ENCODE data around the gene NDP. TPM values are rescaled to one million over a fixed set of nuclear protein-coding genes. Genes with fewer than 3 reads are reported as not detected.

The NDP gene
- total RNA-seq, 1 donor = 0.36 TPM

DNA sequence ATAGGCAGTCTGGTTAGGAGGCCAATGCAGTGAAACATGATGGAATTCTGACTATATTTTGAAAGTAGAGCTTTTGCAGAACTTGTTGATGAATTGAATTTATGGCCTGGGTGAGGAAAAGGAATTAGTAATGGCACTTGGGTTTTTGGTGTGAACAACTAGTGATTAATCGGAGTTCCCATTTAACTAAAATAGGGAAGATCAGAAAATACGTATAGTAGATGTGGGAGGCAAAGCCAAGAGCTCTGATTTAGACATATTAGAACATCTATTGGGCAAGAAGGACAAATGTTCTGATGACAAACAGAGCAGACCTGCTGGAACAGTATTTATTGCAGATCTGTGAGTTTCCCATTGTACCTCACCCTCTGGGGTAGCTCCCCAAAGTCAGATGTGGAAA is 12.3 kb upstream of the NDP start:
- no peak overlapping the region for H3K4me3 ChIP-seq (ENCODE audit: insufficient read depth, low read length)
- no peak overlapping the region for H3K27ac ChIP-seq (ENCODE audit: low read depth, low read length)
- H4K20me1 ChIP-seq (ENCODE audit: insufficient read depth, low read length) = no peaks in the 10 kb centered on the region
- no peaks in the 10 kb centered on the region for H3K79me2 ChIP-seq (ENCODE audit: insufficient read depth, low read length)
- no peak overlapping the region for H2AFZ ChIP-seq (ENCODE audit: low read length)
- H3K27me3 ChIP-seq (ENCODE audit: insufficient read depth, low read length) = peaks cover 7% of the 10 kb centered on the region
- H3K4me1 ChIP-seq (ENCODE audit: insufficient read depth, low read length) = no peaks in the 10 kb centered on the region
- H3K36me3 ChIP-seq (ENCODE audit: insufficient read depth, low read length) = no peaks in the 10 kb centered on the region
- H3K4me2 ChIP-seq (ENCODE audit: insufficient read depth, low read length) = no peak overlapping the region
- no peaks in the 10 kb centered on the region for H3K9me3 ChIP-seq (ENCODE audit: low read depth, low read length)
- TF ChIP-seq, protein P1, sequence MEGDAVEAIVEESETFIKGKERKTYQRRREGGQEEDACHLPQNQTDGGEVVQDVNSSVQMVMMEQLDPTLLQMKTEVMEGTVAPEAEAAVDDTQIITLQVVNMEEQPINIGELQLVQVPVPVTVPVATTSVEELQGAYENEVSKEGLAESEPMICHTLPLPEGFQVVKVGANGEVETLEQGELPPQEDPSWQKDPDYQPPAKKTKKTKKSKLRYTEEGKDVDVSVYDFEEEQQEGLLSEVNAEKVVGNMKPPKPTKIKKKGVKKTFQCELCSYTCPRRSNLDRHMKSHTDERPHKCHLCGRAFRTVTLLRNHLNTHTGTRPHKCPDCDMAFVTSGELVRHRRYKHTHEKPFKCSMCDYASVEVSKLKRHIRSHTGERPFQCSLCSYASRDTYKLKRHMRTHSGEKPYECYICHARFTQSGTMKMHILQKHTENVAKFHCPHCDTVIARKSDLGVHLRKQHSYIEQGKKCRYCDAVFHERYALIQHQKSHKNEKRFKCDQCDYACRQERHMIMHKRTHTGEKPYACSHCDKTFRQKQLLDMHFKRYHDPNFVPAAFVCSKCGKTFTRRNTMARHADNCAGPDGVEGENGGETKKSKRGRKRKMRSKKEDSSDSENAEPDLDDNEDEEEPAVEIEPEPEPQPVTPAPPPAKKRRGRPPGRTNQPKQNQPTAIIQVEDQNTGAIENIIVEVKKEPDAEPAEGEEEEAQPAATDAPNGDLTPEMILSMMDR (IDR thresholded peaks at IDR 0.05; ENCODE audit: extremely low read depth, low read depth, low read length) = no peak
- DNase-seq (ENCODE audit: insufficient read length, low spot score, missing footprints) = no peak

DNA sequence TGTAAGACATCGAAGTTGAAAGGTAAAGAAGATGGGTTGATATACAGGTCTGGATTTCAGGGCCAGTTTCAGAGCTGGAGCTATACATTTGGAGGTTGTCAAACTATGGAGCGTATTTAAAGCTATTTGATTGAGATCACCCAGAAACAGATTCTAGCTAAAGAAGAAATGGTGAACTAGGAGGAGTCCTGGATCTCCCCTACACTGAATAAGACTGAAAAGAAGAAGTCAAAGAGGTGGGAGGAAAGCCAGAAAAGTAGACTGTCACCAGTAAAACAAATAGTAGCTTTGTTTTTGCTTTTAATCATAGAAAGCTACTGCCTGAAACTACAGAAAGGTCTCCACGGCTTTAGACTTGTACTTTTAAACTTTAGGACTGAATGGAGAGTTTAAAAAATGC is 5.0 kb upstream of the NDP start:
- Histone ChIP-seq H3K4me2 (ENCODE audit: insufficient read depth, low read length) (no peak overlapping the region), H2AFZ (ENCODE audit: low read length) (no peak overlapping the region), H3K9me3 (ENCODE audit: low read depth, low read length) (no peaks in the 10 kb centered on the region), H3K79me2 (ENCODE audit: insufficient read depth, low read length) (no peaks in the 10 kb centered on the region), H3K27me3 (ENCODE audit: insufficient read depth, low read length) (peaks cover 12% of the 10 kb centered on the region), H4K20me1 (ENCODE audit: insufficient read depth, low read length) (no peaks in the 10 kb centered on the region), H3K27ac (ENCODE audit: low read depth, low read length) (no peak overlapping the region), H3K4me3 (ENCODE audit: insufficient read depth, low read length) (no peak overlapping the region), H3K36me3 (ENCODE audit: insufficient read depth, low read length) (no peaks in the 10 kb centered on the region), H3K4me1 (ENCODE audit: insufficient read depth, low read length) (peaks cover 5% of the 10 kb centered on the region)
- TF ChIP-seq, protein P1 (IDR thresholded peaks at IDR 0.05; ENCODE audit: extremely low read depth, low read depth, low read length) = no peak
- DNase-seq (ENCODE audit: insufficient read length, low spot score, missing footprints) = no peak

DNA sequence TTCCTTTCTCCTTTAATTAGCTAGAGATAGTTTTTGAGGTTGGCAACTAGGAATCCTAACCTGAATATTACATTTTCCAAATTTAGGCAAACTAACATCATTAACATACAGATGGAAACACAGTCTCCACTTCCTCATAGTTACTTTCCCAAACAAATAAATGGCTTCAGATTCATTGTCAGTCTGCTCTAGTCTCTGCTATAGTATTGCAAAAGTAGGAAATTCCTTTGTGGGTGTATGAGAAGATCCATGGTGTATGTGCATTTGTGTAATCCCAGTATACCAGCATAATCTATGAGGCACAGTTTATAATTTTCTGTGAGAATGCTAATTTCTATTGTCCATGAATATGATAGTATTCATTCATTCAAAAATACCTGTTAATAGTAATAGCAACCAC is 3.0 kb upstream of the NDP start:
- Histone ChIP-seq H3K9me3 (ENCODE audit: low read depth, low read length) (no peaks in the 10 kb centered on the region), H3K4me1 (ENCODE audit: insufficient read depth, low read length) (peaks cover 5% of the 10 kb centered on the region), H3K36me3 (ENCODE audit: insufficient read depth, low read length) (no peaks in the 10 kb centered on the region), H3K4me3 (ENCODE audit: insufficient read depth, low read length) (no peak overlapping the region), H2AFZ (ENCODE audit: low read length) (no peak overlapping the region), H3K4me2 (ENCODE audit: insufficient read depth, low read length) (no peak overlapping the region), H4K20me1 (ENCODE audit: insufficient read depth, low read length) (no peaks in the 10 kb centered on the region), H3K27me3 (ENCODE audit: insufficient read depth, low read length) (peaks cover 17% of the 10 kb centered on the region), H3K79me2 (ENCODE audit: insufficient read depth, low read length) (no peaks in the 10 kb centered on the region), H3K27ac (ENCODE audit: low read depth, low read length) (no peak overlapping the region)
- TF ChIP-seq, protein P1 (IDR thresholded peaks at IDR 0.05; ENCODE audit: extremely low read depth, low read depth, low read length) = no peak
- no peak for DNase-seq (ENCODE audit: insufficient read length, low spot score, missing footprints)

GRCh38 chrX:43975796-43976195 is 2.6 kb upstream of the NDP start:
- peaks cover 8% of the 10 kb centered on the region for H3K4me1 ChIP-seq (ENCODE audit: insufficient read depth, low read length)
- no peaks in the 10 kb centered on the region for H4K20me1 ChIP-seq (ENCODE audit: insufficient read depth, low read length)
- TF ChIP-seq, protein P1 (IDR thresholded peaks at IDR 0.05; ENCODE audit: extremely low read depth, low read depth, low read length) = no peak
- H3K9me3 ChIP-seq (ENCODE audit: low read depth, low read length) = no peaks in the 10 kb centered on the region
- no peaks in the 10 kb centered on the region for H3K36me3 ChIP-seq (ENCODE audit: insufficient read depth, low read length)
- no peak for DNase-seq (ENCODE audit: insufficient read length, low spot score, missing footprints)
- peaks cover 17% of the 10 kb centered on the region for H3K27me3 ChIP-seq (ENCODE audit: insufficient read depth, low read length)
- H3K27ac ChIP-seq (ENCODE audit: low read depth, low read length) = no peak overlapping the region
- H2AFZ ChIP-seq (ENCODE audit: low read length) = no peak overlapping the region
- no peak overlapping the region for H3K4me3 ChIP-seq (ENCODE audit: insufficient read depth, low read length)
- no peak overlapping the region for H3K4me2 ChIP-seq (ENCODE audit: insufficient read depth, low read length)
- no peaks in the 10 kb centered on the region for H3K79me2 ChIP-seq (ENCODE audit: insufficient read depth, low read length)
